ENCODE measurements around the gene PSD4.

GRCh38 chr2:113135317-113135716 is 38.5 kb upstream of the PSD4 start:
- TF ChIP-seq CTCF (IDR thresholded peaks at IDR 0.05) (no peak), POLR2AphosphoS5 (IDR thresholded peaks at IDR 0.05) (no peak), EP300 (IDR thresholded peaks at IDR 0.05; ENCODE audit: low read depth) (no peak), POLR2A (IDR thresholded peaks at IDR 0.05) (no peak)
